Adipocyte (in vitro differentiated cells): Measurements from ENCODE around the gene NALCN.

Experiments used
- DNase-seq: peaks from one replicate; pipeline ENCODE4 v3.0.0-alpha.2; 2015; ENCODE audit warnings: low read depth
- H3K27me3 ChIP-seq: replicated peaks from 2 replicates; pipeline ENCODE4 v1.7.0; 2013; ENCODE audit warnings: mild to moderate bottlenecking, low read length, moderate library complexity; ENCODE audit not compliant: control insufficient read depth, insufficient read depth
- H3K36me3 ChIP-seq: 2 replicates; pipeline ENCODE4 v1.7.0; 2013; ENCODE audit warnings: low read length, mild to moderate bottlenecking, moderate library complexity; ENCODE audit not compliant: control insufficient read depth, insufficient read depth, severe bottlenecking
- H3K4me1 ChIP-seq: 2 replicates; pipeline ENCODE4 v1.7.0; 2013; ENCODE audit warnings: mild to moderate bottlenecking, low read length, moderate library complexity; ENCODE audit not compliant: control insufficient read depth, insufficient read depth
- H3K4me3 ChIP-seq: 2 replicates; pipeline ENCODE4 v1.7.0; 2013; ENCODE audit warnings: mild to moderate bottlenecking, low read length, moderate library complexity
- H3K9ac ChIP-seq: 2 replicates; pipeline ENCODE4 v1.7.0; 2013; ENCODE audit warnings: mild to moderate bottlenecking, low read length, moderate library complexity
- H3K9me3 ChIP-seq: 2 replicates; pipeline ENCODE4 v1.7.0; 2013; ENCODE audit warnings: mild to moderate bottlenecking, low read length, moderate library complexity; ENCODE audit not compliant: control insufficient read depth

Gene NALCN

GRCh38 chr13:101149735-101150384 lies 266.4 kb downstream of the NALCN start:
- peak overlapping the region; percentile 55 for H3K9ac ChIP-seq
- peak; percentile 79 for DNase-seq
- H3K4me3 ChIP-seq: no peak overlapping the region
- no peaks in the 10 kb centered on the region for H3K9me3 ChIP-seq
- peaks cover 22% of the 10 kb centered on the region for H3K4me1 ChIP-seq
- no peaks in the 10 kb centered on the region for H3K27me3 ChIP-seq
- H3K36me3 ChIP-seq: no peaks in the 10 kb centered on the region

GRCh38 chr13:101146101-101146898 lies 270.0 kb downstream of the NALCN start:
- Histone ChIP-seq H3K9me3 (no peaks in the 10 kb centered on the region), H3K4me1 (peaks cover 12% of the 10 kb centered on the region), H3K36me3 (no peaks in the 10 kb centered on the region), H3K4me3 (no peak overlapping the region), H3K9ac (no peak overlapping the region), H3K27me3 (no peaks in the 10 kb centered on the region)
- no peak for DNase-seq

GRCh38 chr13:101144808-101145419 lies 271.4 kb downstream of the NALCN start:
- no peak overlapping the region for H3K4me3 ChIP-seq
- H3K27me3 ChIP-seq: peaks cover 3% of the 10 kb centered on the region
- H3K4me1 ChIP-seq: peaks cover 4% of the 10 kb centered on the region
- peak; percentile 89 for DNase-seq
- H3K36me3 ChIP-seq: no peaks in the 10 kb centered on the region
- H3K9me3 ChIP-seq: no peaks in the 10 kb centered on the region
- no peak overlapping the region for H3K9ac ChIP-seq

GRCh38 chr13:101140936-101141335 lies 275.4 kb downstream of the NALCN start:
- Histone ChIP-seq H3K4me1 (peaks cover 9% of the 10 kb centered on the region), H3K27me3 (peaks cover 3% of the 10 kb centered on the region), H3K4me3 (no peak overlapping the region), H3K9ac (no peak overlapping the region), H3K9me3 (no peaks in the 10 kb centered on the region), H3K36me3 (no peaks in the 10 kb centered on the region)
- no peak for DNase-seq

- H3K9me3 ChIP-seq: no peaks in the 10 kb centered on the region
- no peak overlapping the region for H3K9ac ChIP-seq
- peaks cover 3% of the 10 kb centered on the region for H3K27me3 ChIP-seq
- H3K4me3 ChIP-seq: no peak overlapping the region
- H3K4me1 ChIP-seq: peaks cover 9% of the 10 kb centered on the region
- DNase-seq: no peak
- H3K36me3 ChIP-seq: no peaks in the 10 kb centered on the region
Observed at GRCh38 chr13:101140087-101140770, 276.1 kb downstream of the NALCN start.

- Histone ChIP-seq H3K4me1 (peaks cover 9% of the 10 kb centered on the region), H3K4me3 (no peak overlapping the region), H3K27me3 (peaks cover 3% of the 10 kb centered on the region), H3K9ac (no peak overlapping the region), H3K36me3 (no peaks in the 10 kb centered on the region), H3K9me3 (no peaks in the 10 kb centered on the region)
- DNase-seq: peak; percentile 16
Observed at GRCh38 chr13:101139081-101139480, 277.2 kb downstream of the NALCN start.

- no peaks in the 10 kb centered on the region for H3K27me3 ChIP-seq
- H3K9ac ChIP-seq: no peak overlapping the region
- H3K4me1 ChIP-seq: peaks cover 3% of the 10 kb centered on the region
- peak; percentile 79 for DNase-seq
- H3K4me3 ChIP-seq: no peak overlapping the region
- H3K36me3 ChIP-seq: no peaks in the 10 kb centered on the region
- no peaks in the 10 kb centered on the region for H3K9me3 ChIP-seq
Observed at GRCh38 chr13:101127741-101128353, 288.5 kb downstream of the NALCN start.

GRCh38 chr13:101123028-101123427 lies 293.3 kb downstream of the NALCN start:
- Histone ChIP-seq H3K9ac (no peak overlapping the region), H3K36me3 (no peaks in the 10 kb centered on the region), H3K9me3 (no peaks in the 10 kb centered on the region), H3K27me3 (no peaks in the 10 kb centered on the region), H3K4me3 (no peak overlapping the region), H3K4me1 (peaks cover 3% of the 10 kb centered on the region)
- no peak for DNase-seq

GRCh38 chr13:101121608-101122007 lies 294.7 kb downstream of the NALCN start:
- H3K36me3 ChIP-seq: no peaks in the 10 kb centered on the region

GRCh38 chr13:101120007-101120406 lies 296.3 kb downstream of the NALCN start:
- Histone ChIP-seq H3K9me3 (no peaks in the 10 kb centered on the region), H3K9ac (no peak overlapping the region), H3K27me3 (no peaks in the 10 kb centered on the region), H3K4me1 (no peaks in the 10 kb centered on the region), H3K36me3 (no peaks in the 10 kb centered on the region), H3K4me3 (no peak overlapping the region)
- DNase-seq: no peak

More at GRCh38 chr13:101121608-101122007, 294.7 kb downstream of the NALCN start:
- DNase-seq: no peak
- H3K27me3 ChIP-seq: no peaks in the 10 kb centered on the region
- no peak overlapping the region for H3K4me3 ChIP-seq
- H3K9ac ChIP-seq: no peak overlapping the region
- no peaks in the 10 kb centered on the region for H3K9me3 ChIP-seq
- H3K4me1 ChIP-seq: no peaks in the 10 kb centered on the region
